Measurements from ENCODE around the gene GALNT9.

DNA sequence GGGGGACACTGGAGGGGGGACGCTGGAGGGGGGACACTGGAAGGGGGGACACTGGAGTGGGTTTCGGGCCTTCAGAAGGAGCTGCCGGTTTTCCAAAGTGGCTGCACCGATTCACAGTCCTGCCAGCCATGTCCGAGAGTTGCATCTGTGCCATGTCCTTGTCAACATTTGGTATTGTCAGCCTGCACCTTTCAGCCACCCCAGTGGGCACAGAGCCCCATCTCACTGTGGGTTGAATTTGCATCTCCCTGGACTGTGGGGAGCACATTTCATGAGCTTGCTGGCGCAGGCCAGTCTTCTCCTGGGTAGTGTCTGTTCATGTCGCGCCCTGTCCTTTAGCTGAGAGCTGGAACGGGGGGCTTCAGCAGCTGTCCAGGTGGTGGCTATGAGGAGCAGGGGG lies 72.7 kb downstream of the GALNT9 start:
- TF ChIP-seq, protein P1, sequence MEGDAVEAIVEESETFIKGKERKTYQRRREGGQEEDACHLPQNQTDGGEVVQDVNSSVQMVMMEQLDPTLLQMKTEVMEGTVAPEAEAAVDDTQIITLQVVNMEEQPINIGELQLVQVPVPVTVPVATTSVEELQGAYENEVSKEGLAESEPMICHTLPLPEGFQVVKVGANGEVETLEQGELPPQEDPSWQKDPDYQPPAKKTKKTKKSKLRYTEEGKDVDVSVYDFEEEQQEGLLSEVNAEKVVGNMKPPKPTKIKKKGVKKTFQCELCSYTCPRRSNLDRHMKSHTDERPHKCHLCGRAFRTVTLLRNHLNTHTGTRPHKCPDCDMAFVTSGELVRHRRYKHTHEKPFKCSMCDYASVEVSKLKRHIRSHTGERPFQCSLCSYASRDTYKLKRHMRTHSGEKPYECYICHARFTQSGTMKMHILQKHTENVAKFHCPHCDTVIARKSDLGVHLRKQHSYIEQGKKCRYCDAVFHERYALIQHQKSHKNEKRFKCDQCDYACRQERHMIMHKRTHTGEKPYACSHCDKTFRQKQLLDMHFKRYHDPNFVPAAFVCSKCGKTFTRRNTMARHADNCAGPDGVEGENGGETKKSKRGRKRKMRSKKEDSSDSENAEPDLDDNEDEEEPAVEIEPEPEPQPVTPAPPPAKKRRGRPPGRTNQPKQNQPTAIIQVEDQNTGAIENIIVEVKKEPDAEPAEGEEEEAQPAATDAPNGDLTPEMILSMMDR (IDR thresholded peaks at IDR 0.05) = no peak
- no peak for TF ChIP-seq EP300 (IDR thresholded peaks at IDR 0.05)
- TF ChIP-seq POLR2A (IDR thresholded peaks at IDR 0.05) = no peak

Data from tibial nerve (tissue), 4 donors.